ENCODE measurements around the gene TNNI2. TPM values are rescaled to one million over a fixed set of nuclear protein-coding genes. Genes with fewer than 3 reads are reported as not detected.

Gene TNNI2
- polyA plus RNA-seq, 3 donors: 1.5 to 2.5 TPM; not detected in 1

- no peak overlapping the region for H3K27ac ChIP-seq (ENCODE audit: low read depth, low read length)
- 78 to 94% (median 85%) methylated on average over 1 of the region's 1 CpG for WGBS, 3 donors
These were observed 21.3 kb upstream of the TNNI2 start for GRCh38 chr11:1817511-1817910.

GRCh38 chr11:1819074-1819473 is 19.7 kb upstream of the TNNI2 start:
- H3K27ac ChIP-seq (ENCODE audit: low read depth, low read length): no peak overlapping the region
- WGBS, 3 donors: 58 to 97% (median 80%) methylated on average over 3 of the region's 3 CpGs

- no peak overlapping the region for H3K27ac ChIP-seq (ENCODE audit: low read depth, low read length)
- 87% methylated on average over 14 of the region's 14 CpGs for WGBS, 3 donors
These were observed 18.1 kb upstream of the TNNI2 start for GRCh38 chr11:1820463-1821325.

- no peak overlapping the region for H3K27ac ChIP-seq (ENCODE audit: low read depth, low read length)
These were observed 17.2 kb upstream of the TNNI2 start for GRCh38 chr11:1821562-1821961.

GRCh38 chr11:1822648-1823375 is 16.0 kb upstream of the TNNI2 start:
- no peak overlapping the region for H3K27ac ChIP-seq (ENCODE audit: low read depth, low read length)
- 78 to 93% (median 83%) methylated on average over 8 of the region's 8 CpGs for WGBS, 3 donors

- no peak overlapping the region for H3K27ac ChIP-seq (ENCODE audit: low read depth, low read length)
- 89 to 92% (median 92%) methylated on average over 19 of the region's 19 CpGs for WGBS, 3 donors
These were observed 15.2 kb upstream of the TNNI2 start for GRCh38 chr11:1823376-1824220.

GRCh38 chr11:1824221-1825038 is 14.4 kb upstream of the TNNI2 start:
- 88 to 93% (median 91%) methylated on average over 23 of the region's 23 CpGs for WGBS, 3 donors
- H3K27ac ChIP-seq (ENCODE audit: low read depth, low read length): no peak overlapping the region

GRCh38 chr11:1825039-1825740 is 13.6 kb upstream of the TNNI2 start:
- 54 to 58% (median 57%) methylated on average over 18 to 26 of the region's 26 CpGs for WGBS, 3 donors

GRCh38 chr11:1825785-1826451 is 12.9 kb upstream of the TNNI2 start:
- WGBS, 3 donors: 91 to 95% (median 94%) methylated on average over 31 to 33 of the region's 33 CpGs
- no peak overlapping the region for H3K27ac ChIP-seq (ENCODE audit: low read depth, low read length)

More at GRCh38 chr11:1825039-1825740, 13.6 kb upstream of the TNNI2 start:
- no peak overlapping the region for H3K27ac ChIP-seq (ENCODE audit: low read depth, low read length)

GRCh38 chr11:1826552-1827094 is 12.2 kb upstream of the TNNI2 start:
- H3K27ac ChIP-seq (ENCODE audit: low read depth, low read length): no peak overlapping the region
- 62 to 76% (median 69%) methylated on average over 15 of the region's 15 CpGs for WGBS, 3 donors

- 39 to 74% (median 68%) methylated on average over 27 of the region's 27 CpGs for WGBS, 3 donors
- H3K27ac ChIP-seq (ENCODE audit: low read depth, low read length): no peak overlapping the region
These were observed 11.5 kb upstream of the TNNI2 start for GRCh38 chr11:1827095-1827813.

- 84 to 89% (median 86%) methylated on average over 19 of the region's 19 CpGs for WGBS, 3 donors
These were observed 10.8 kb upstream of the TNNI2 start for GRCh38 chr11:1827931-1828330.

GRCh38 chr11:1828542-1828941 is 10.2 kb upstream of the TNNI2 start:
- WGBS, 3 donors: 84 to 89% (median 84%) methylated on average over 12 of the region's 12 CpGs
- no peak overlapping the region for H3K27ac ChIP-seq (ENCODE audit: low read depth, low read length)

More at GRCh38 chr11:1827931-1828330, 10.8 kb upstream of the TNNI2 start:
- no peak overlapping the region for H3K27ac ChIP-seq (ENCODE audit: low read depth, low read length)

GRCh38 chr11:1829039-1829820 is 9.6 kb upstream of the TNNI2 start:
- 70 to 92% (median 70%) methylated on average over 11 of the region's 11 CpGs for WGBS, 3 donors
- no peak overlapping the region for H3K27ac ChIP-seq (ENCODE audit: low read depth, low read length)

- no peak overlapping the region for H3K27ac ChIP-seq (ENCODE audit: low read depth, low read length)
- WGBS, 3 donors: 56 to 64% (median 57%) methylated on average over 5 to 6 of the region's 6 CpGs
These were observed 8.8 kb upstream of the TNNI2 start for GRCh38 chr11:1830004-1830321.
